Measurements from ENCODE around the gene DNAJB12.
"Not testable (repeated sequence)": the region's sequence is repeated elsewhere in the genome, so short reads cannot be mapped to it uniquely, and the experiment has no call there.

The DNAJB12 gene

DNA sequence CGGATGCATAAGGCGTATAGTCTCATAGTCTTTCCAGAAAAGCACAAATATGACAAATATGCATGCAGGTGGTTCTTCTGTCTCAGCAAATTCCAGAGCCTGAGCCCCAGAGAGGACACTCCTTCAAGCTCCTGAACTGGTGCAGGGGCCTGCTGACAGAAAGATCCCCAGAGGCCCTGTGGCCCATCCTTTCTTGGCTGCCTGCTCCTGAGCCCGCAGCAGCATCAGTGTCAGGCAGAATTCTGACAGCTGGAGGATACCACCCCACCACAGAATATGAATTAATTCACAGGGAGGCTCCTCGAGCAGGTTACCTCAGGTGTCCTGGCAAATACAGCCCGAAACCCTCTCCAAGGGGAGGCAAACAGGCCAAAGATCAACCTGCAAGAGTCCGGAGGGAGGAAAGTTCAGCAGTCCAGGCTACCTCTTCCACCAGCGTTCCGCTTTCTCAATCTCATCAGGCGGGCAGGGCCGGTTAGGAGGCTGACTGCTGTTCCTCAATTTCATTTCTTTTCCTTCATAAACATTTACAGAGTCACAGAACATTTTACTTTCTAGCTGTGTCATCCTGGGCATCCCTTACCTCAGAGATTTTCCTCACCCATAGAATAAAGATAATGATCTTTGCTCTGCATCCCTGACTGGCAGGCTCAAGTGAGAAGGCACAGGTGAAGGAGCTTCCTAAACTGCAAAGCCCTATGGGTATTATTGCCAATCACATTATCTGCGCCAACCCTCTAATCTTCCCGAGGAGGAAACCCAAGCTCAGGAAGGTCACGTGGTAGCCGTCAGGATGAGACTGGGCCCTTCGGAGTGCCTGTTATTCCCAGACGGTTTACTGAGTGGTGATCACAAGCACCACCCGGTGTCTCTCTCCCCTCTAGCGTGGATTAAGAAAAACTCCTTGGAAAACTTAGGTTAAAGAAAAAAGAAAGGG lies 1.4 kb downstream of the DNAJB12 start:
- H3K4me3 ChIP-seq (ENCODE audit: low read depth, low read length): peak overlapping the region; percentile 85
- TF ChIP-seq CTCF (IDR thresholded peaks at IDR 0.05; ENCODE audit: low read depth, low read length): no peak

GRCh38 chr10:72351479-72351878 lies 3.2 kb downstream of the DNAJB12 start:
- H3K4me3 ChIP-seq (ENCODE audit: low read depth, low read length): no peak overlapping the region
- no peak for TF ChIP-seq CTCF (IDR thresholded peaks at IDR 0.05; ENCODE audit: low read depth, low read length)

GRCh38 chr10:72349438-72349837 lies 5.3 kb downstream of the DNAJB12 start:
- no peak overlapping the region for H3K4me3 ChIP-seq (ENCODE audit: low read depth, low read length)
- no peak for TF ChIP-seq CTCF (IDR thresholded peaks at IDR 0.05; ENCODE audit: low read depth, low read length)

- TF ChIP-seq CTCF (IDR thresholded peaks at IDR 0.05; ENCODE audit: low read depth, low read length): no peak
- no peak overlapping the region for H3K4me3 ChIP-seq (ENCODE audit: low read depth, low read length)
These were observed 6.4 kb downstream of the DNAJB12 start for GRCh38 chr10:72348282-72348681.

- not testable (repeated sequence) for H3K4me3 ChIP-seq (ENCODE audit: low read depth, low read length)
These were observed 8.6 kb downstream of the DNAJB12 start for GRCh38 chr10:72346117-72346516.

DNA sequence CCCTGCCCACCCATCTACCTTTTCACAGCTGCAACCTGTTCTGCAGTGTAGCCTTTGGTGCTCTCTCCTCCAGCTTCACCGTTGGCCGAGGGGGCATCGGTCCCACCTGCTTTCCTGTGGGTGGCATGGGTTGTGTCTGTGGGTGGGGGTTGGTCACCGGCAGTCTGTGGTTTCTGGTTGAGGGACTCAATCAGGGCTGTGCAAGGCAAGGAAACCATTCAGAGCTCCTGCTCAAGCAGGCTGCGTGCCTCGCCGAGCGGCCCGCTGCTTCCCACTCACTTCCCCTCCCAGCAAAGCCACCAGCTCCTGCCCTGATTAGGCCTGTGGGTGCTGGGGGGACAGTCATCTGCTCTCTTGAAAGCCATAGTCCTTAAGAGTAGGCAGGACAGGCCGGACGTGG lies 9.8 kb downstream of the DNAJB12 start:
- H3K4me3 ChIP-seq (ENCODE audit: low read depth, low read length): no peak overlapping the region
- TF ChIP-seq CTCF (IDR thresholded peaks at IDR 0.05; ENCODE audit: low read depth, low read length): no peak

DNA sequence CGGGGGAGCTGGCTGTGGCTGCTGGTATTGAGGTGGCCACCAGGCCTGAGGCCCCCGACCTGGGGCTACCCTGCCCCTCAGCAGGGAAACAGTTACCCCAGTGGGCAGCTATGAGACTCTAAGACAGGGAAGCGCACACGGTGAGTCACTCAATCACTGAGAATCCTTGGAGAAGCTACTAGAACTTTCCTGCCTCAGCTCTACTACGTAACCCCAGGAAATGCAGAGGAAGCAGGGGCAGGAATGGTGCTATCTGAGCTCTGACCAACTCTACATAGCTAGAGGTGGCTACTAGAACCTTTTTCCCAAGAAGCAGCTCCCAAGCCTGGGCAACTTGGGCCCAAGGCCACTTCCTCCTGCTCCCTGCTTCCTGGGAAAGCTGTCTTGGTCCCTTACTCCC lies 11.8 kb downstream of the DNAJB12 start:
- H3K4me3 ChIP-seq (ENCODE audit: low read depth, low read length): no peak overlapping the region
- no peak for TF ChIP-seq CTCF (IDR thresholded peaks at IDR 0.05; ENCODE audit: low read depth, low read length)
